GM21737 (cell line): ENCODE results near the gene MTRR.
"Not testable (repeated sequence)": the region's sequence is repeated elsewhere in the genome, so short reads cannot be mapped to it uniquely, and the experiment has no call there.

Source experiments
- ATAC-seq: cut with Tn5 transposase; IDR thresholded peaks from one replicate; pipeline ENCODE4 v1.9.1; 2021; ENCODE audit warnings: mild to moderate bottlenecking, moderate library complexity; ENCODE audit not compliant: unreplicated experiment

Gene MTRR

GRCh38 chr5:7894439-7894838 is 25.5 kb downstream of the MTRR start:
- peak; percentile 4 for ATAC-seq

- peak; percentile 97 for ATAC-seq
Measured at GRCh38 chr5:7894860-7895259, 25.9 kb downstream of the MTRR start.

GRCh38 chr5:7897014-7897600 is 28.2 kb downstream of the MTRR start:
- no peak for ATAC-seq

GRCh38 chr5:7902201-7902600 is 33.3 kb downstream of the MTRR start:
- ATAC-seq: no peak

GRCh38 chr5:7902666-7903625 is 34.0 kb downstream of the MTRR start:
- no peak for ATAC-seq

- no peak for ATAC-seq
Measured at GRCh38 chr5:7904170-7904569, 35.2 kb downstream of the MTRR start.

GRCh38 chr5:7907612-7908011 is 38.7 kb downstream of the MTRR start:
- no peak for ATAC-seq

GRCh38 chr5:7908317-7908716 is 39.4 kb downstream of the MTRR start:
- ATAC-seq: no peak

GRCh38 chr5:7910738-7911428 is 41.9 kb downstream of the MTRR start:
- ATAC-seq: peak; percentile 69

GRCh38 chr5:7911429-7911771 is 42.5 kb downstream of the MTRR start:
- not testable (repeated sequence) for ATAC-seq

GRCh38 chr5:7916171-7916804 is 47.3 kb downstream of the MTRR start:
- ATAC-seq: no peak

- no peak for ATAC-seq
Measured at GRCh38 chr5:7917130-7918123, 48.5 kb downstream of the MTRR start.

- no peak for ATAC-seq
Measured at GRCh38 chr5:7925961-7926695, 57.2 kb downstream of the MTRR start.

GRCh38 chr5:7926720-7927119 is 57.8 kb downstream of the MTRR start:
- no peak for ATAC-seq

GRCh38 chr5:7927466-7928375 is 58.8 kb downstream of the MTRR start:
- peak; percentile 80 for ATAC-seq

- ATAC-seq: no peak
Measured at GRCh38 chr5:7930011-7930410, 61.1 kb downstream of the MTRR start.

GRCh38 chr5:7941692-7942091 is 72.7 kb downstream of the MTRR start:
- ATAC-seq: no peak

- ATAC-seq: no peak
Measured at GRCh38 chr5:7947301-7947700, 78.4 kb downstream of the MTRR start.
